K562 (cell line): ENCODE measurements around the gene DHX29. TPM values are rescaled to one million over a fixed set of nuclear protein-coding genes. Genes with fewer than 3 reads are reported as not detected.

Experiments
- ATAC-seq: fragments of 200-7000 bp; cut with Tn5 transposase; 3 replicates; pipeline ENCODE4 v1.9.1; 2020; ENCODE audit warnings: moderate library complexity
- BruUV-seq: library from RNA; stranded (reverse); fragments of 400-500 nt; replicated peaks from 2 replicates; lab custom pipeline; 2021; lab: Mats Ljungman, UMichigan
- CTCF ChIA-PET: fragments of 300-600 bp; formaldehyde crosslinking; extraction: SDS; loops from one replicate; lab custom pipeline; 2021; ENCODE audit warnings: low intra/inter-chr PET ratio; lab: Yijun Ruan, JAX
- POLR2A ChIA-PET: fragments of 300-600, 350-650 bp; sonication (Branson Sonifier 250); formaldehyde crosslinking; extraction: SDS; loops from one replicate; lab custom pipeline; 2021; ENCODE audit warnings: antibody characterized with exemption, inconsistent platforms; lab: Yijun Ruan, JAX
- DNase-seq, 4 experiments: peaks; one replicate each; pipeline versions ENCODE4 v3.0.0 to v3.0.0-alpha.2; 2011 to 2018; ENCODE audit warnings: low spot score in 3 of 4, mixed read lengths in 3 of 4; ENCODE audit errors: extremely low read depth in 1 of 4
- FAIRE-seq: peaks from 2 replicates; lab custom pipeline; 2011; peaks lifted over from hg19 to GRCh38; lab: Jason Lieb, UNC
- H2AFZ ChIP-seq: 2 replicates; pipeline ENCODE4 v1.6.0; 2011; ENCODE audit warnings: low read depth, low read length, control low read depth, inconsistent platforms
- H3K27ac ChIP-seq: fragments of 200-600 bp; 3 replicates; pipeline ENCODE4 v1.8.0; 2011; ENCODE audit warnings: low read depth, mild to moderate bottlenecking, control low read depth, inconsistent platforms, low read length, moderate library complexity, mixed read lengths; ENCODE audit errors: extremely low read depth
- H3K27me3 ChIP-seq, 2 experiments: fragments of 300-600 bp in 1 of 2; 2 replicates in 1 of 2; 3 replicates in 1 of 2; pipeline versions ENCODE4 v1.6.0 to v1.8.0; 2011; ENCODE audit warnings: inconsistent platforms in 2 of 2, low read length in 2 of 2, mild to moderate bottlenecking in 1 of 2, mixed read lengths in 1 of 2, moderate library complexity in 1 of 2; ENCODE audit not compliant: control insufficient read depth in 2 of 2, insufficient read depth in 2 of 2
- H3K36me3 ChIP-seq: fragments of 300-600 bp; 3 replicates; pipeline ENCODE4 v1.8.0; 2011; ENCODE audit warnings: mild to moderate bottlenecking, low read length, inconsistent platforms; ENCODE audit not compliant: control insufficient read depth, insufficient read depth
- H3K4me1 ChIP-seq, 2 experiments: fragments of 200-600 bp in 1 of 2; replicated peaks in 1 of 2; 2 replicates in 1 of 2; 3 replicates in 1 of 2; pipeline versions ENCODE4 v1.5.1 to v1.8.0; 2011; ENCODE audit warnings: inconsistent platforms in 2 of 2, low read length in 2 of 2, mild to moderate bottlenecking in 1 of 2, mixed read lengths in 1 of 2, moderate library complexity in 1 of 2; ENCODE audit not compliant: control insufficient read depth in 2 of 2, insufficient read depth in 2 of 2
- H3K4me2 ChIP-seq: 2 replicates; pipeline ENCODE4 v1.6.1; 2011; ENCODE audit warnings: low read length, control low read depth, inconsistent platforms, mixed read lengths; ENCODE audit not compliant: insufficient read depth
- H3K4me3 ChIP-seq: fragments of 200-600 bp; sonication (generic), shearing (Covaris generic); 2 replicates; pipeline ENCODE4 v1.5.1; 2016; ENCODE audit warnings: control low read depth, inconsistent platforms
- H3K79me2 ChIP-seq: fragments of 200-600 bp; 3 replicates; pipeline ENCODE4 v1.8.0; 2011; ENCODE audit warnings: low read length, inconsistent platforms; ENCODE audit not compliant: control insufficient read depth, insufficient read depth
- H3K9ac ChIP-seq, 2 experiments: 2 replicates each; pipeline versions ENCODE4 v1.6.0 to v1.6.1; 2011; ENCODE audit warnings: low read depth in 2 of 2, low read length in 2 of 2, control low read depth in 1 of 2, inconsistent platforms in 1 of 2, mild to moderate bottlenecking in 1 of 2, mixed read lengths in 1 of 2; ENCODE audit not compliant: insufficient read depth in 1 of 2
- H3K9me1 ChIP-seq: one replicate; pipeline ENCODE4 v1.6.0; 2011; ENCODE audit warnings: inconsistent platforms, mild to moderate bottlenecking, low read length, moderate library complexity; ENCODE audit not compliant: control insufficient read depth, insufficient read depth
- H3K9me3 ChIP-seq: replicated peaks from 2 replicates; pipeline ENCODE4 v1.5.1; 2011; ENCODE audit warnings: low read depth, low read length, inconsistent platforms; ENCODE audit not compliant: control insufficient read depth, insufficient read depth
- H4K20me1 ChIP-seq: replicated peaks from 2 replicates; pipeline ENCODE4 v1.6.1; 2011; ENCODE audit warnings: low read length, inconsistent platforms, mixed read lengths; ENCODE audit not compliant: control insufficient read depth, insufficient read depth
- CBX3 ChIP-seq, 2 experiments: IDR thresholded peaks; 1 replicate in 1 of 2; 2 replicates in 1 of 2; pipeline ENCODE4 v1.6.1; 2012; ENCODE audit warnings: inconsistent platforms in 2 of 2, low read length in 2 of 2, borderline replicate concordance in 1 of 2, control low read depth in 1 of 2
- ERF ChIP-seq: fragments of 450-650 bp; formaldehyde crosslinking; IDR thresholded peaks from 2 replicates; pipeline ENCODE4 v1.4.0; 2020; ENCODE audit warnings: mild to moderate bottlenecking, mixed read lengths
- GTF2A2 ChIP-seq: IDR thresholded peaks from 2 replicates; pipeline ENCODE4 v1.6.1; 2016; ENCODE audit warnings: mild to moderate bottlenecking, missing genetic modification characterization, missing compliant biosample characterization
- KDM5B ChIP-seq: fragments of 200-600 bp; sonication (generic); IDR thresholded peaks from 2 replicates; pipeline ENCODE4 v1.6.1; 2012; ENCODE audit warnings: low read depth, mild to moderate bottlenecking, moderate library complexity, low read length, control low read depth, inconsistent platforms; ENCODE audit not compliant: insufficient replicate concordance
- NFIX ChIP-seq: fragments of 250-450 bp; sonication (Bioruptor Pico); IDR thresholded peaks from 2 replicates; pipeline ENCODE4 v1.4.0; 2020; ENCODE audit warnings: low read depth, mild to moderate bottlenecking, moderate library complexity
- NR2C2 ChIP-seq, 2 experiments: fragments of 200-800 bp in 1 of 2; sonication (Bioruptor generic) in 1 of 2; sonication (generic) in 1 of 2; formaldehyde crosslinking in 1 of 2; IDR thresholded peaks; 2 replicates each; pipeline versions ENCODE4 v1.6.1 to v1.8.0; 2016 to 2022; ENCODE audit warnings: mild to moderate bottlenecking in 1 of 2, missing compliant biosample characterization in 1 of 2, missing genetic modification characterization in 1 of 2, missing genetic modification reagents in 1 of 2
- PHB2 ChIP-seq: fragments of 450-650 bp; IDR thresholded peaks from 2 replicates; pipeline ENCODE4 v1.6.1; 2017; ENCODE audit warnings: low read depth
- RHOXF2B ChIP-seq: fragments of 250-450 bp; sonication (Bioruptor Pico); conservative IDR thresholded peaks from 2 replicates; pipeline ENCODE4 v1.5.1; 2021
- SPI1 ChIP-seq: IDR thresholded peaks from 2 replicates; pipeline ENCODE4 v1.6.1; 2011; ENCODE audit warnings: low read depth, low read length, control low read depth, borderline replicate concordance
- TRIM24 ChIP-seq, 2 experiments: fragments of 450-650 bp; IDR thresholded peaks; 2 replicates each; pipeline ENCODE4 v1.6.1; 2016
- TRIM28 ChIP-seq: fragments of 450-650 bp; IDR thresholded peaks from 2 replicates; pipeline ENCODE4 v1.6.1; 2017
- ZNF316 ChIP-seq: fragments of 450-650 bp; IDR thresholded peaks from 2 replicates; pipeline ENCODE4 v1.6.1; 2016
- WGBS: fragments of 100-300 bp; shearing (Covaris generic); methylation state at CpG from one replicate; pipeline ENCODE4 v1.1.6; 2016; ENCODE audit warnings: low coverage, mixed read lengths; ENCODE audit not compliant: insufficient coverage; ENCODE audit errors: missing lambda C conversion rate; 5-methylcytosine and 5-hydroxymethylcytosine counted together
- in situ Hi-C: fragments of 300-500 bp; cut with MboI; formaldehyde crosslinking; loops from 4 replicates; pipeline ENCODE4 v1.15.0; 2018; ENCODE audit warnings: inconsistent platforms, mixed read lengths
- intact Hi-C: fragments of 100-400 bp; cut with micrococcal nuclease; formaldehyde crosslinking; loops from 2 replicates; pipeline ENCODE4 v1.14.2; 2022
- polyA plus RNA-seq, 8 experiments: library from polyadenylated mRNA; depleted of rRNA in 4 of 8; stranded (reverse) in 5 of 8; unstranded in 3 of 8; fragments of >200 nt; fragmentation: Nextera tagmentation in 2 of 8; fragmentation: Illumina TruSeq in 1 of 8; extraction: Ambion mirVana in 2 of 8; extraction: Trizol in 1 of 8; gene quantifications; 2 replicates each; pipeline versions ENCODE4 v1.2.1 to v1.2.3, GENCODE V29; 2011 to 2014; ENCODE audit warnings: inconsistent platforms in 1 of 8, missing spikeins in 1 of 8
- total RNA-seq, 7 experiments: library from RNA; depleted of rRNA in 6 of 7; stranded (reverse); fragments of >200 nt in 6 of 7; fragmentation: Illumina TruSeq in 2 of 7; extraction: Trizol in 2 of 7; gene quantifications; 2 replicates each; pipeline versions ENCODE4 v1.2.1 to v1.2.3, GENCODE V29; 2011 to 2021; ENCODE audit warnings: low replicate concordance in 1 of 7
- TF ChIP-seq, protein P1 (sequence below): IDR thresholded peaks from 2 replicates; pipeline ENCODE4 v1.6.1; 2012; ENCODE audit warnings: low read depth, low read length, improper control_type of control experiment, borderline replicate concordance

The DHX29 gene
- total and polyA plus RNA-seq, 9 of the 15 experiments (the other 6 are each of a cell fraction or from before 2014, with no cell fraction given): 7.5 to 42.1 (median 25.0) TPM

DNA sequence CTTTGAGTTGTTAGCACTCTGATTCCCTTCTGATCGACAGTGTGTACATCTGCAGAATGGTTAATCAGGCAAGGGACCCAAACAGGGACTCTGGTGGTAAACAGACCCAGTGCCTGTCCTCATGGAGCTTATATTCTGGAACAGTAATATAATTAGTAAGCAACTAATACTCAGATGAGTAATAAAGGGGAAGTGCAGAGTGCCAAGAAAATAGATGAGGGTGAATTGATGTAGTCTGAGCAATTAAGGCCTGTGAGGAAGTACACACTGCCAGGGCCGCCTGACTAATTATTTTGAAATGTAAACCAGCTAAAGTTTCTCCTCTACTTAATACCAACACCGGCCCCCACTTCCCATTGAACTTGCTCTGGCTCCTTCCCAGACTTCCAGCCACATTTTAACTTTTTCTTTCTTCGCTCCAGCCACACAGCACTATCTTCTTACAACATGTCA lies 4.2 kb downstream of the DHX29 start:
- no peak overlapping the region for H2AFZ ChIP-seq
- POLR2A ChIA-PET: no interaction called here
- no peaks in the 10 kb centered on the region for H3K9me1 ChIP-seq
- BruUV-seq: no TSS peak
- no peak overlapping the region for H3K4me2 ChIP-seq
- H3K36me3 ChIP-seq: peaks cover 29% of the 10 kb centered on the region
- H3K79me2 ChIP-seq: peaks cover 90% of the 10 kb centered on the region
- no peak for DNase-seq
- ATAC-seq: no peak
- H3K4me1 ChIP-seq: peaks cover 3 to 6% of the 10 kb centered on the region in 2 experiments; a peak in 2 of 5 replicates
- H4K20me1 ChIP-seq: no peaks in the 10 kb centered on the region
- intact Hi-C loops: loop anchor here (10.0 kb wide), 1 partner anchor 128 kb away; the partner anchor contains the start of gene CDC20B
- CTCF ChIA-PET: no interaction called here
- no peak overlapping the region for H3K4me3 ChIP-seq
- no peak overlapping the region for H3K27ac ChIP-seq
- 100% methylated on average over 4 of the region's 4 CpGs for WGBS
- FAIRE-seq: no peak
- in situ Hi-C loops: no loop called here
- no peak overlapping the region for H3K9ac ChIP-seq
- no peaks in the 10 kb centered on the region for H3K27me3 ChIP-seq
- TF ChIP-seq PHB2: no peak
- TF ChIP-seq ERF (CRISPR knock-in tag): no peak
- no peak for TF ChIP-seq GTF2A2 (tag)
- TF ChIP-seq NR2C2 (CRISPR knock-in tag; IDR thresholded peaks at IDR 0.05): no peak
- no peak for TF ChIP-seq NR2C2 (tag; IDR thresholded peaks at IDR 0.05)
- peak; percentile 58 to 83; a peak in 3 of 4 replicates for TF ChIP-seq TRIM24 (IDR thresholded peaks at IDR 0.05)
- TF ChIP-seq TRIM28: peak; percentile 80; the same call in 1 of the 2 replicates
- TF ChIP-seq CBX3 (IDR thresholded peaks at IDR 0.05; ENCODE audit: borderline replicate concordance in 1 of 2, low read length in 2 of 2): peak in 1 of 2 experiments; percentile 80; a peak in 2 of 3 replicates
- TF ChIP-seq RHOXF2B: no peak
- TF ChIP-seq SPI1: peak; percentile 62
- TF ChIP-seq NFIX (CRISPR knock-in tag): no peak
- no peak for TF ChIP-seq KDM5B
- TF ChIP-seq ZNF316: peak; percentile 86
- TF ChIP-seq, protein P1, sequence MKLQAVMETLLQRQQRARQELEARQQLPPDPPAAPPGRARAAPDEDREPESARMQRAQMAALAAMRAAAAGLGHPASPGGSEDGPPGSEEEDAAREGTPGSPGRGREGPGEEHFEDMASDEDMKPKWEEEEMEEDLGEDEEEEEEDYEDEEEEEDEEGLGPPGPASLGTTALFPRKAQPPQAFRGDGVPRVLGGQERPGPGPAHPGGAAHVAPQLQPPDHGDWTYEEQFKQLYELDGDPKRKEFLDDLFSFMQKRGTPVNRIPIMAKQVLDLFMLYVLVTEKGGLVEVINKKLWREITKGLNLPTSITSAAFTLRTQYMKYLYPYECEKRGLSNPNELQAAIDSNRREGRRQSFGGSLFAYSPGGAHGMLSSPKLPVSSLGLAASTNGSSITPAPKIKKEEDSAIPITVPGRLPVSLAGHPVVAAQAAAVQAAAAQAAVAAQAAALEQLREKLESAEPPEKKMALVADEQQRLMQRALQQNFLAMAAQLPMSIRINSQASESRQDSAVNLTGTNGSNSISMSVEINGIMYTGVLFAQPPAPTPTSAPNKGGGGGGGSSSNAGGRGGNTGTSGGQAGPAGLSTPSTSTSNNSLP: no peak
- H3K9me3 ChIP-seq: peaks cover 7% of the 10 kb centered on the region
